H9 (cell line): Measurements from ENCODE around the gene RIOK1. TPM values are rescaled to one million over a fixed set of nuclear protein-coding genes. Genes with fewer than 3 reads are reported as not detected.

Experiments used
- DNase-seq: peaks from one replicate; pipeline ENCODE4 v3.0.0-alpha.2; 2017
- H2AFZ ChIP-seq: one replicate; pipeline ENCODE4 v1.6.1; 2013; ENCODE audit warnings: mild to moderate bottlenecking, low read length, control low read depth, moderate library complexity
- H2AK5ac ChIP-seq: 2 replicates; pipeline ENCODE4 v1.6.1; 2013; ENCODE audit warnings: low read length, control low read depth, mixed read lengths; ENCODE audit not compliant: insufficient read length
- H2BK120ac ChIP-seq: one replicate; pipeline ENCODE4 v1.6.1; 2013; ENCODE audit warnings: low read depth, mild to moderate bottlenecking, low read length, control low read depth, inconsistent platforms; ENCODE audit not compliant: poor library complexity, severe bottlenecking
- H2BK12ac ChIP-seq: 2 replicates; pipeline ENCODE4 v1.6.1; 2013; ENCODE audit warnings: low read length, control low read depth, mixed read lengths, low read depth; ENCODE audit not compliant: insufficient read length
- H2BK15ac ChIP-seq: 2 replicates; pipeline ENCODE4 v1.6.1; 2013; ENCODE audit warnings: low read depth, low read length, control low read depth
- H2BK20ac ChIP-seq: one replicate; pipeline ENCODE4 v1.6.1; 2013; ENCODE audit warnings: low read depth, mild to moderate bottlenecking, low read length, control low read depth, inconsistent platforms; ENCODE audit not compliant: poor library complexity, severe bottlenecking
- H2BK5ac ChIP-seq: 2 replicates; pipeline ENCODE4 v1.6.1; 2013; ENCODE audit warnings: low read length, control low read depth, mixed read lengths; ENCODE audit not compliant: insufficient read length
- H3K14ac ChIP-seq: 2 replicates; pipeline ENCODE4 v1.6.1; 2013; ENCODE audit warnings: low read length, control low read depth; ENCODE audit not compliant: insufficient read depth
- H3K18ac ChIP-seq: 2 replicates; pipeline ENCODE4 v1.6.1; 2013; ENCODE audit warnings: low read depth, mild to moderate bottlenecking, mixed read lengths, low read length, control low read depth; ENCODE audit not compliant: insufficient read length
- H3K23ac ChIP-seq: 2 replicates; pipeline ENCODE4 v1.6.1; 2013; ENCODE audit warnings: low read length, control low read depth, mixed read lengths, low read depth; ENCODE audit not compliant: insufficient read length
- H3K23me2 ChIP-seq: 2 replicates; pipeline ENCODE4 v1.6.1; 2013; ENCODE audit warnings: low read depth, mild to moderate bottlenecking, mixed read lengths, low read length, control low read depth; ENCODE audit not compliant: insufficient read length, poor library complexity, severe bottlenecking
- H3K27ac ChIP-seq: 2 replicates; pipeline ENCODE4 v1.5.1; 2013; ENCODE audit warnings: low read length, control low read depth, mixed read lengths, low read depth; ENCODE audit not compliant: insufficient read length
- H3K27me3 ChIP-seq: 2 replicates; pipeline ENCODE4 v1.6.1; 2013; ENCODE audit warnings: low read length, control low read depth, inconsistent platforms; ENCODE audit not compliant: insufficient read depth
- H3K4ac ChIP-seq: 2 replicates; pipeline ENCODE4 v1.6.1; 2013; ENCODE audit warnings: low read depth, mild to moderate bottlenecking, control low read depth, inconsistent platforms, low read length, moderate library complexity
- H3K4me1 ChIP-seq: 2 replicates; pipeline ENCODE4 v1.6.1; 2013; ENCODE audit warnings: low read length, control low read depth, inconsistent platforms; ENCODE audit not compliant: insufficient read depth
- H3K4me2 ChIP-seq: 2 replicates; pipeline ENCODE4 v1.6.1; 2013; ENCODE audit warnings: low read length, control low read depth, mixed read lengths; ENCODE audit not compliant: insufficient read length, insufficient read depth
- H3K56ac ChIP-seq: 2 replicates; pipeline ENCODE4 v1.6.1; 2013; ENCODE audit warnings: low read depth, mild to moderate bottlenecking, mixed read lengths, low read length, control low read depth; ENCODE audit not compliant: insufficient read length
- H3K79me1 ChIP-seq: 2 replicates; pipeline ENCODE4 v1.6.1; 2013; ENCODE audit warnings: low read depth, mild to moderate bottlenecking, moderate library complexity, low read length, control low read depth, inconsistent platforms; ENCODE audit not compliant: insufficient read depth, poor library complexity, severe bottlenecking
- H3K79me2 ChIP-seq: 2 replicates; pipeline ENCODE4 v1.6.1; 2013; ENCODE audit warnings: low read length, control low read depth, inconsistent platforms; ENCODE audit not compliant: insufficient read depth
- H3K9ac ChIP-seq: 2 replicates; pipeline ENCODE4 v1.6.1; 2013; ENCODE audit warnings: low read length, control low read depth, mixed read lengths; ENCODE audit not compliant: insufficient read length; ENCODE audit errors: extremely low read depth
- H3K9me3 ChIP-seq: one replicate; pipeline ENCODE4 v1.6.1; 2013; ENCODE audit warnings: low read depth, low read length, inconsistent platforms; ENCODE audit not compliant: control insufficient read depth
- H3T11ph ChIP-seq: one replicate; pipeline ENCODE4 v1.6.1; 2013; ENCODE audit warnings: mild to moderate bottlenecking, low read length, control low read depth, inconsistent platforms
- H4K20me1 ChIP-seq: one replicate; pipeline ENCODE4 v1.6.1; 2013; ENCODE audit not compliant: control insufficient read depth, insufficient read length, insufficient read depth
- H4K5ac ChIP-seq: 2 replicates; pipeline ENCODE4 v1.6.1; 2013; ENCODE audit warnings: low read depth, mild to moderate bottlenecking, mixed read lengths, low read length, control low read depth; ENCODE audit not compliant: insufficient read length
- H4K8ac ChIP-seq: replicated peaks from 2 replicates; pipeline ENCODE4 v1.6.1; 2013; ENCODE audit warnings: low read length, control low read depth, mixed read lengths, low read depth; ENCODE audit not compliant: insufficient read length
- H4K91ac ChIP-seq: 2 replicates; pipeline ENCODE4 v1.6.1; 2013; ENCODE audit warnings: low read depth, mild to moderate bottlenecking, moderate library complexity, mixed read lengths, low read length, control low read depth; ENCODE audit not compliant: insufficient read length
- H3K27ac Mint-ChIP-seq, 3 experiments: 2 replicates in 2 of 3; 3 replicates in 1 of 3; pipeline ENCODE4 v1.8.0; 2020 to 2021; ENCODE audit warnings: mixed read lengths in 3 of 3, mild to moderate bottlenecking in 1 of 3, moderate library complexity in 1 of 3
- H3K27me3 Mint-ChIP-seq: 2 replicates; pipeline ENCODE4 v1.8.0; 2021; ENCODE audit warnings: low read depth, mild to moderate bottlenecking, moderate library complexity, mixed read lengths
- H3K36me3 Mint-ChIP-seq, 3 experiments: 2 replicates in 2 of 3; 3 replicates in 1 of 3; pipeline ENCODE4 v1.8.0; 2020 to 2021; ENCODE audit warnings: low read depth in 3 of 3, mixed read lengths in 3 of 3; ENCODE audit not compliant: insufficient read depth in 1 of 3
- H3K4me1 Mint-ChIP-seq, 2 experiments: 2 replicates each; pipeline ENCODE4 v1.8.0; 2020; ENCODE audit warnings: mixed read lengths in 2 of 2
- H3K4me3 Mint-ChIP-seq, 2 experiments: 2 replicates in 1 of 2; 3 replicates in 1 of 2; pipeline ENCODE4 v1.8.0; 2020 to 2021; ENCODE audit warnings: mild to moderate bottlenecking in 2 of 2, mixed read lengths in 2 of 2, moderate library complexity in 1 of 2
- H3K9me3 Mint-ChIP-seq, 2 experiments: 2 replicates in 1 of 2; 3 replicates in 1 of 2; pipeline ENCODE4 v1.8.0; 2020; ENCODE audit warnings: mild to moderate bottlenecking in 2 of 2, mixed read lengths in 2 of 2, moderate library complexity in 1 of 2
- WGBS: extraction: QIAGEN DNeasy Blood & Tissue Kit; methylation state at CpG from one replicate; pipeline ENCODE4 v1.1.7; 2013; ENCODE audit warnings: missing lambda C conversion rate, low lambda C conversion rate, mixed read lengths; ENCODE audit not compliant: insufficient read length; ENCODE audit errors: extremely low coverage; 5-methylcytosine and 5-hydroxymethylcytosine counted together
- total RNA-seq: library from RNA; stranded (reverse); gene quantifications from 2 replicates; pipeline ENCODE4 v1.2.1, GENCODE V29; 2021
- TF ChIP-seq, protein P1 (sequence below): fragments of 200-600 bp; sonication (generic); conservative IDR thresholded peaks from 3 replicates; pipeline ENCODE4 v1.8.0; 2021; ENCODE audit warnings: antibody characterized with exemption, mild to moderate bottlenecking

The RIOK1 gene
- total RNA-seq, 1 experiment from 2014 or later, result 40.0 TPM

DNA sequence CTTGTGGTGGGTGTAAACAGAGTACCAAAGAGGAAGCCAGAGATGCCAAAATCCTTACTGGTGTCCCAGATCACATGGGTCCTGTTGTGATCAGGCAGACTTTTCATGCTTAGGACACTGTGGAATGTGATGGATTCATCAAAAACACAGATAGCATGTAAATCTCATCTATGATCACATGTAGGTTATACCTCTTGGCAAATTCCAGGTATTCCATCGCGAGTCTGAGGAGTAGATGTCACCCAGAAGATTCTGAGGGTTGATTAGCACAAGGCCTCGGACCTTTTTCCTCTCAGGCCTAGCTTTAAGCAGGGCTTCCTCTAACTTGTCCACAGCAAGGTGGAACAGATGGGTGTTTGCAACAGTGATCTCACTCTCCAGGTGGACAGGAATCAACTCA lies 48.3 kb upstream of the RIOK1 start:
- H3K4me3 Mint-ChIP-seq, result no peak overlapping the region
- peaks cover 4 to 7% of the 10 kb centered on the region in 2 experiments; a peak in 3 of 4 replicates for H3K4me1 Mint-ChIP-seq
- DNase-seq, result no peak
- no peaks in the 10 kb centered on the region for H3K27me3 ChIP-seq
- no peaks in the 10 kb centered on the region; a peak in 2 of 5 replicates for H3K9me3 Mint-ChIP-seq
- no peak overlapping the region for H3K18ac ChIP-seq
- no peak overlapping the region for H3T11ph ChIP-seq
- H2BK20ac ChIP-seq, result no peak overlapping the region
- H4K8ac ChIP-seq, result no peak overlapping the region
- H3K23ac ChIP-seq, result no peak overlapping the region
- no peak overlapping the region for H3K14ac ChIP-seq
- H3K27me3 Mint-ChIP-seq, result no peaks in the 10 kb centered on the region; the same call in 1 of the 2 replicates
- H3K9ac ChIP-seq, result no peak overlapping the region
- no peaks in the 10 kb centered on the region for H3K9me3 ChIP-seq
- H4K5ac ChIP-seq, result no peak overlapping the region
- H3K79me1 ChIP-seq, result no peaks in the 10 kb centered on the region
- H3K4ac ChIP-seq, result no peak overlapping the region
- no peak overlapping the region for H3K4me2 ChIP-seq
- no peak overlapping the region for H2AFZ ChIP-seq
- H4K20me1 ChIP-seq, result no peaks in the 10 kb centered on the region
- WGBS, result no CpG with 5 or more reads among the region's 3 CpGs
- H2BK5ac ChIP-seq, result no peak overlapping the region
- TF ChIP-seq, protein P1, sequence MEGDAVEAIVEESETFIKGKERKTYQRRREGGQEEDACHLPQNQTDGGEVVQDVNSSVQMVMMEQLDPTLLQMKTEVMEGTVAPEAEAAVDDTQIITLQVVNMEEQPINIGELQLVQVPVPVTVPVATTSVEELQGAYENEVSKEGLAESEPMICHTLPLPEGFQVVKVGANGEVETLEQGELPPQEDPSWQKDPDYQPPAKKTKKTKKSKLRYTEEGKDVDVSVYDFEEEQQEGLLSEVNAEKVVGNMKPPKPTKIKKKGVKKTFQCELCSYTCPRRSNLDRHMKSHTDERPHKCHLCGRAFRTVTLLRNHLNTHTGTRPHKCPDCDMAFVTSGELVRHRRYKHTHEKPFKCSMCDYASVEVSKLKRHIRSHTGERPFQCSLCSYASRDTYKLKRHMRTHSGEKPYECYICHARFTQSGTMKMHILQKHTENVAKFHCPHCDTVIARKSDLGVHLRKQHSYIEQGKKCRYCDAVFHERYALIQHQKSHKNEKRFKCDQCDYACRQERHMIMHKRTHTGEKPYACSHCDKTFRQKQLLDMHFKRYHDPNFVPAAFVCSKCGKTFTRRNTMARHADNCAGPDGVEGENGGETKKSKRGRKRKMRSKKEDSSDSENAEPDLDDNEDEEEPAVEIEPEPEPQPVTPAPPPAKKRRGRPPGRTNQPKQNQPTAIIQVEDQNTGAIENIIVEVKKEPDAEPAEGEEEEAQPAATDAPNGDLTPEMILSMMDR, result no peak
- no peak overlapping the region for H2AK5ac ChIP-seq
- H3K36me3 Mint-ChIP-seq, result no peaks in the 10 kb centered on the region
- H3K27ac Mint-ChIP-seq, result no peak overlapping the region; a peak in 1 of 7 replicates
- no peak overlapping the region for H2BK12ac ChIP-seq
- no peaks in the 10 kb centered on the region for H3K79me2 ChIP-seq
- no peak overlapping the region for H3K27ac ChIP-seq
- no peak overlapping the region for H2BK15ac ChIP-seq
- no peak overlapping the region for H2BK120ac ChIP-seq
- H3K23me2 ChIP-seq, result no peaks in the 10 kb centered on the region
- no peak overlapping the region for H4K91ac ChIP-seq
- H3K56ac ChIP-seq, result no peak overlapping the region
- H3K4me1 ChIP-seq, result no peaks in the 10 kb centered on the region
